K562 (cell line): Measurements from ENCODE around the gene UNC119B. TPM values are rescaled to one million over a fixed set of nuclear protein-coding genes. Genes with fewer than 3 reads are reported as not detected.

ENCODE experiments used
- ATAC-seq: fragments of 200-7000 bp; cut with Tn5 transposase; 3 replicates; pipeline ENCODE4 v1.9.1; 2020; ENCODE audit warnings: moderate library complexity
- BruUV-seq: library from RNA; stranded (reverse); fragments of 400-500 nt; replicated peaks from 2 replicates; lab custom pipeline; 2021; lab: Mats Ljungman, UMichigan
- CTCF ChIA-PET: fragments of 300-600 bp; formaldehyde crosslinking; extraction: SDS; loops from one replicate; lab custom pipeline; 2021; ENCODE audit warnings: low intra/inter-chr PET ratio; lab: Yijun Ruan, JAX
- POLR2A ChIA-PET: fragments of 300-600, 350-650 bp; sonication (Branson Sonifier 250); formaldehyde crosslinking; extraction: SDS; loops from one replicate; lab custom pipeline; 2021; ENCODE audit warnings: antibody characterized with exemption, inconsistent platforms; lab: Yijun Ruan, JAX
- DNase-seq, 4 experiments: peaks; one replicate each; pipeline versions ENCODE4 v3.0.0 to v3.0.0-alpha.2; 2011 to 2018; ENCODE audit warnings: low spot score in 3 of 4, mixed read lengths in 3 of 4; ENCODE audit errors: extremely low read depth in 1 of 4
- FAIRE-seq: peaks from 2 replicates; lab custom pipeline; 2011; peaks lifted over from hg19 to GRCh38; lab: Jason Lieb, UNC
- H2AFZ ChIP-seq: 2 replicates; pipeline ENCODE4 v1.6.0; 2011; ENCODE audit warnings: low read depth, low read length, control low read depth, inconsistent platforms
- H3K27ac ChIP-seq: fragments of 200-600 bp; 3 replicates; pipeline ENCODE4 v1.8.0; 2011; ENCODE audit warnings: low read depth, mild to moderate bottlenecking, control low read depth, inconsistent platforms, low read length, moderate library complexity, mixed read lengths; ENCODE audit errors: extremely low read depth
- H3K27me3 ChIP-seq, 2 experiments: fragments of 300-600 bp in 1 of 2; 2 replicates in 1 of 2; 3 replicates in 1 of 2; pipeline versions ENCODE4 v1.6.0 to v1.8.0; 2011; ENCODE audit warnings: inconsistent platforms in 2 of 2, low read length in 2 of 2, mild to moderate bottlenecking in 1 of 2, mixed read lengths in 1 of 2, moderate library complexity in 1 of 2; ENCODE audit not compliant: control insufficient read depth in 2 of 2, insufficient read depth in 2 of 2
- H3K36me3 ChIP-seq: fragments of 300-600 bp; 3 replicates; pipeline ENCODE4 v1.8.0; 2011; ENCODE audit warnings: mild to moderate bottlenecking, low read length, inconsistent platforms; ENCODE audit not compliant: control insufficient read depth, insufficient read depth
- H3K4me1 ChIP-seq, 2 experiments: fragments of 200-600 bp in 1 of 2; replicated peaks in 1 of 2; 2 replicates in 1 of 2; 3 replicates in 1 of 2; pipeline versions ENCODE4 v1.5.1 to v1.8.0; 2011; ENCODE audit warnings: inconsistent platforms in 2 of 2, low read length in 2 of 2, mild to moderate bottlenecking in 1 of 2, mixed read lengths in 1 of 2, moderate library complexity in 1 of 2; ENCODE audit not compliant: control insufficient read depth in 2 of 2, insufficient read depth in 2 of 2
- H3K4me2 ChIP-seq: 2 replicates; pipeline ENCODE4 v1.6.1; 2011; ENCODE audit warnings: low read length, control low read depth, inconsistent platforms, mixed read lengths; ENCODE audit not compliant: insufficient read depth
- H3K4me3 ChIP-seq: fragments of 200-600 bp; sonication (generic), shearing (Covaris generic); 2 replicates; pipeline ENCODE4 v1.5.1; 2016; ENCODE audit warnings: control low read depth, inconsistent platforms
- H3K79me2 ChIP-seq: fragments of 200-600 bp; 3 replicates; pipeline ENCODE4 v1.8.0; 2011; ENCODE audit warnings: low read length, inconsistent platforms; ENCODE audit not compliant: control insufficient read depth, insufficient read depth
- H3K9ac ChIP-seq, 2 experiments: 2 replicates each; pipeline versions ENCODE4 v1.6.0 to v1.6.1; 2011; ENCODE audit warnings: low read depth in 2 of 2, low read length in 2 of 2, control low read depth in 1 of 2, inconsistent platforms in 1 of 2, mild to moderate bottlenecking in 1 of 2, mixed read lengths in 1 of 2; ENCODE audit not compliant: insufficient read depth in 1 of 2
- H3K9me1 ChIP-seq: one replicate; pipeline ENCODE4 v1.6.0; 2011; ENCODE audit warnings: inconsistent platforms, mild to moderate bottlenecking, low read length, moderate library complexity; ENCODE audit not compliant: control insufficient read depth, insufficient read depth
- H3K9me3 ChIP-seq: replicated peaks from 2 replicates; pipeline ENCODE4 v1.5.1; 2011; ENCODE audit warnings: low read depth, low read length, inconsistent platforms; ENCODE audit not compliant: control insufficient read depth, insufficient read depth
- H4K20me1 ChIP-seq: replicated peaks from 2 replicates; pipeline ENCODE4 v1.6.1; 2011; ENCODE audit warnings: low read length, inconsistent platforms, mixed read lengths; ENCODE audit not compliant: control insufficient read depth, insufficient read depth
- CLOCK ChIP-seq: fragments of 250-450 bp; sonication (Bioruptor Pico); IDR thresholded peaks from 2 replicates; pipeline ENCODE4 v1.4.0; 2020; ENCODE audit warnings: mild to moderate bottlenecking, moderate library complexity, borderline replicate concordance
- GMEB1 ChIP-seq: fragments of 250-450 bp; sonication (Bioruptor Pico); IDR thresholded peaks from 2 replicates; pipeline ENCODE4 v1.4.0; 2020; ENCODE audit warnings: mild to moderate bottlenecking
- HCFC1 ChIP-seq: IDR thresholded peaks from 2 replicates; pipeline ENCODE4 v1.6.1; 2012; ENCODE audit warnings: low read depth, low read length, improper control_type of control experiment
- LEF1 ChIP-seq: fragments of 450-650 bp; IDR thresholded peaks from 2 replicates; pipeline ENCODE4 v1.6.1; 2016; ENCODE audit warnings: mild to moderate bottlenecking
- MXI1 ChIP-seq: IDR thresholded peaks from 2 replicates; pipeline ENCODE4 v1.6.1; 2011; ENCODE audit warnings: low read depth, mild to moderate bottlenecking, improper control_type of control experiment, low read length
- PYGO2 ChIP-seq: fragments of 450-650 bp; IDR thresholded peaks from 2 replicates; pipeline ENCODE4 v1.6.1; 2016; ENCODE audit warnings: mild to moderate bottlenecking, missing genetic modification characterization, moderate library complexity, missing compliant biosample characterization
- SMARCA4 ChIP-seq: fragments of 450-650 bp; IDR thresholded peaks from 2 replicates; pipeline ENCODE4 v1.6.1; 2016
- THAP12 ChIP-seq: fragments of 250-450 bp; sonication (Bioruptor Pico); IDR thresholded peaks from 2 replicates; pipeline ENCODE4 v1.9.0; 2021; ENCODE audit warnings: mild to moderate bottlenecking, inconsistent platforms
- ZNF12 ChIP-seq: sonication (generic); formaldehyde crosslinking; IDR thresholded peaks from 2 replicates; pipeline ENCODE4 v1.4.0; 2020; ENCODE audit warnings: mild to moderate bottlenecking, missing genetic modification reagents
- ZNF277 ChIP-seq: fragments of 250-450 bp; sonication (Bioruptor Pico); IDR thresholded peaks from 2 replicates; pipeline ENCODE4 v1.8.0; 2022; ENCODE audit warnings: inconsistent platforms, mild to moderate bottlenecking, moderate library complexity, borderline replicate concordance
- ZNF354B ChIP-seq: fragments of 250-450 bp; sonication (Bioruptor Pico); IDR thresholded peaks from 2 replicates; pipeline ENCODE4 v1.4.0; 2020
- ZNF644 ChIP-seq: fragments of 200-800 bp; sonication (Bioruptor generic); IDR thresholded peaks from 2 replicates; pipeline ENCODE4 v1.6.1; 2016; ENCODE audit warnings: low read depth, missing genetic modification characterization, missing compliant biosample characterization
- ZNF696 ChIP-seq: fragments of 250-450 bp; sonication (Bioruptor Pico); conservative IDR thresholded peaks from 2 replicates; pipeline ENCODE4 v1.4.0; 2020; ENCODE audit warnings: mild to moderate bottlenecking, moderate library complexity
- WGBS: fragments of 100-300 bp; shearing (Covaris generic); methylation state at CpG from one replicate; pipeline ENCODE4 v1.1.6; 2016; ENCODE audit warnings: low coverage, mixed read lengths; ENCODE audit not compliant: insufficient coverage; ENCODE audit errors: missing lambda C conversion rate; 5-methylcytosine and 5-hydroxymethylcytosine counted together
- in situ Hi-C: fragments of 300-500 bp; cut with MboI; formaldehyde crosslinking; loops from 4 replicates; pipeline ENCODE4 v1.15.0; 2018; ENCODE audit warnings: inconsistent platforms, mixed read lengths
- intact Hi-C: fragments of 100-400 bp; cut with micrococcal nuclease; formaldehyde crosslinking; loops from 2 replicates; pipeline ENCODE4 v1.14.2; 2022
- polyA plus RNA-seq, 8 experiments: library from polyadenylated mRNA; depleted of rRNA in 4 of 8; stranded (reverse) in 5 of 8; unstranded in 3 of 8; fragments of >200 nt; fragmentation: Nextera tagmentation in 2 of 8; fragmentation: Illumina TruSeq in 1 of 8; extraction: Ambion mirVana in 2 of 8; extraction: Trizol in 1 of 8; gene quantifications; 2 replicates each; pipeline versions ENCODE4 v1.2.1 to v1.2.3, GENCODE V29; 2011 to 2014; ENCODE audit warnings: inconsistent platforms in 1 of 8, missing spikeins in 1 of 8
- total RNA-seq, 7 experiments: library from RNA; depleted of rRNA in 6 of 7; stranded (reverse); fragments of >200 nt in 6 of 7; fragmentation: Illumina TruSeq in 2 of 7; extraction: Trizol in 2 of 7; gene quantifications; 2 replicates each; pipeline versions ENCODE4 v1.2.1 to v1.2.3, GENCODE V29; 2011 to 2021; ENCODE audit warnings: low replicate concordance in 1 of 7

Gene UNC119B
- total and polyA plus RNA-seq, 9 of the 15 experiments (the other 6 are each of a cell fraction or from before 2014, with no cell fraction given), result 4.0 to 34.5 (median 15.1) TPM

- POLR2A ChIA-PET, result interaction anchor here (1.4 kb wide), 1 partner anchor 15 kb away, joined by 5 read pairs; no protein-coding TSS in a partner anchor
- 84% methylated on average over 21 of the region's 21 CpGs for WGBS
- TF ChIP-seq MXI1, result no peak
- no peak for TF ChIP-seq HCFC1
- TF ChIP-seq LEF1, result no peak
- TF ChIP-seq CLOCK (CRISPR knock-in tag), result no peak
- no peak for TF ChIP-seq SMARCA4
- TF ChIP-seq ZNF277 (CRISPR knock-in tag), result no peak
- TF ChIP-seq ZNF696, result no peak
- TF ChIP-seq ZNF354B (CRISPR knock-in tag), result no peak
- TF ChIP-seq GMEB1, result no peak
- TF ChIP-seq THAP12 (CRISPR knock-in tag), result no peak
- TF ChIP-seq ZNF12, result no peak
- no peak for TF ChIP-seq PYGO2 (tag)
- TF ChIP-seq ZNF644, result no peak
Observed at GRCh38 chr12:120760349-120761254, 50.3 kb downstream of the UNC119B start.

More at GRCh38 chr12:120760349-120761254, 50.3 kb downstream of the UNC119B start:
- Histone ChIP-seq H3K4me1 (peaks cover 0 to 4% of the 10 kb centered on the region in 2 experiments; a peak in 1 of 5 replicates), H3K4me3 (no peak overlapping the region), H3K36me3 (peaks cover 24% of the 10 kb centered on the region; the same call in 1 of the 3 replicates), H4K20me1 (no peaks in the 10 kb centered on the region), H3K27ac (no peak overlapping the region), H2AFZ (no peak overlapping the region), H3K4me2 (no peak overlapping the region), H3K9ac (no peak overlapping the region), H3K9me3 (no peaks in the 10 kb centered on the region), H3K79me2 (no peaks in the 10 kb centered on the region), H3K27me3 (no peaks in the 10 kb centered on the region), H3K9me1 (no peaks in the 10 kb centered on the region)
- no TSS peak for BruUV-seq
- CTCF ChIA-PET, result interaction anchor here (0.6 kb wide), 1 partner anchor 211 kb away, joined by 3 read pairs; no protein-coding TSS in a partner anchor
- intact Hi-C loops (no loop called here), in situ Hi-C loops (no loop called here)
- DNase-seq (no peak), ATAC-seq (no peak), FAIRE-seq (no peak)
